ENCODE results near the gene NEDD4. TPM values are rescaled to one million over a fixed set of nuclear protein-coding genes. Genes with fewer than 3 reads are reported as not detected.

Gene NEDD4
- total RNA-seq, 1 donor, result 48.5 TPM

GRCh38 chr15:55820043-55820442 lies 173.4 kb downstream of the NEDD4 start:
- Histone ChIP-seq H3K36me3 (ENCODE audit: insufficient read depth, low read length) (no peaks in the 10 kb centered on the region), H3K4me3 (ENCODE audit: insufficient read depth, low read length) (no peak overlapping the region), H2AFZ (ENCODE audit: low read length) (no peak overlapping the region), H3K27ac (ENCODE audit: low read depth, low read length) (no peak overlapping the region), H3K4me1 (ENCODE audit: insufficient read depth, low read length) (peaks cover 17% of the 10 kb centered on the region), H3K79me2 (ENCODE audit: insufficient read depth, low read length) (no peaks in the 10 kb centered on the region), H3K9me3 (ENCODE audit: low read depth, low read length) (no peaks in the 10 kb centered on the region), H3K4me2 (ENCODE audit: insufficient read depth, low read length) (no peak overlapping the region), H3K27me3 (ENCODE audit: insufficient read depth, low read length) (no peaks in the 10 kb centered on the region), H4K20me1 (ENCODE audit: insufficient read depth, low read length) (no peaks in the 10 kb centered on the region)
- TF ChIP-seq, protein P1, sequence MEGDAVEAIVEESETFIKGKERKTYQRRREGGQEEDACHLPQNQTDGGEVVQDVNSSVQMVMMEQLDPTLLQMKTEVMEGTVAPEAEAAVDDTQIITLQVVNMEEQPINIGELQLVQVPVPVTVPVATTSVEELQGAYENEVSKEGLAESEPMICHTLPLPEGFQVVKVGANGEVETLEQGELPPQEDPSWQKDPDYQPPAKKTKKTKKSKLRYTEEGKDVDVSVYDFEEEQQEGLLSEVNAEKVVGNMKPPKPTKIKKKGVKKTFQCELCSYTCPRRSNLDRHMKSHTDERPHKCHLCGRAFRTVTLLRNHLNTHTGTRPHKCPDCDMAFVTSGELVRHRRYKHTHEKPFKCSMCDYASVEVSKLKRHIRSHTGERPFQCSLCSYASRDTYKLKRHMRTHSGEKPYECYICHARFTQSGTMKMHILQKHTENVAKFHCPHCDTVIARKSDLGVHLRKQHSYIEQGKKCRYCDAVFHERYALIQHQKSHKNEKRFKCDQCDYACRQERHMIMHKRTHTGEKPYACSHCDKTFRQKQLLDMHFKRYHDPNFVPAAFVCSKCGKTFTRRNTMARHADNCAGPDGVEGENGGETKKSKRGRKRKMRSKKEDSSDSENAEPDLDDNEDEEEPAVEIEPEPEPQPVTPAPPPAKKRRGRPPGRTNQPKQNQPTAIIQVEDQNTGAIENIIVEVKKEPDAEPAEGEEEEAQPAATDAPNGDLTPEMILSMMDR (IDR thresholded peaks at IDR 0.05; ENCODE audit: extremely low read depth, low read depth, low read length), result no peak
- DNase-seq (ENCODE audit: insufficient read length, low spot score, missing footprints), result no peak

- H4K20me1 ChIP-seq (ENCODE audit: insufficient read depth, low read length), result no peaks in the 10 kb centered on the region
- no peak overlapping the region for H3K27ac ChIP-seq (ENCODE audit: low read depth, low read length)
- peaks cover 17% of the 10 kb centered on the region for H3K4me1 ChIP-seq (ENCODE audit: insufficient read depth, low read length)
- H3K36me3 ChIP-seq (ENCODE audit: insufficient read depth, low read length), result no peaks in the 10 kb centered on the region
- no peaks in the 10 kb centered on the region for H3K79me2 ChIP-seq (ENCODE audit: insufficient read depth, low read length)
- H3K27me3 ChIP-seq (ENCODE audit: insufficient read depth, low read length), result no peaks in the 10 kb centered on the region
- TF ChIP-seq, protein P1 (IDR thresholded peaks at IDR 0.05; ENCODE audit: extremely low read depth, low read depth, low read length), result no peak
- no peak overlapping the region for H3K4me3 ChIP-seq (ENCODE audit: insufficient read depth, low read length)
- H3K9me3 ChIP-seq (ENCODE audit: low read depth, low read length), result no peaks in the 10 kb centered on the region
- no peak for DNase-seq (ENCODE audit: insufficient read length, low spot score, missing footprints)
- no peak overlapping the region for H3K4me2 ChIP-seq (ENCODE audit: insufficient read depth, low read length)
- no peak overlapping the region for H2AFZ ChIP-seq (ENCODE audit: low read length)
These were observed 173.9 kb downstream of the NEDD4 start for GRCh38 chr15:55819397-55820034.

DNA sequence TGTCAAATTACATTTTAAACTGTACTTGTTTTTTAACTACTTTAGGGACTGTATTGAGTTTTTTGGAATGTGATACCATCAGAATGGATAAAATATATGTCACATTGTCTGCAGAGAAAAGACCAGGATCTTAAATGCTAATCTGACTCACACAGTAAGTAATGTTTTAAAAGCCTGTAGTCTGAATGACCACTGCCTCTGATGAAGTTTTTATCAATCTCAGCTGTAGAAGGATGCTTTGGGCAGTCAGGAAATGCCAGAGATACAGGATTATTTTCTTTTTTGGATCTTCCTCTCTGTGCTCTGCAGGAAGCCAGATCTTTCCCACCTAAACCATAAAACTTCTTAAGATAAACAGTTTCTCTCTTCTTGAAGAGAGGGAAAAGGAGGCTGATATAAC lies 177.4 kb downstream of the NEDD4 start:
- DNase-seq (ENCODE audit: insufficient read length, low spot score, missing footprints), result no peak
- TF ChIP-seq, protein P1 (IDR thresholded peaks at IDR 0.05; ENCODE audit: extremely low read depth, low read depth, low read length), result no peak
- Histone ChIP-seq H3K79me2 (ENCODE audit: insufficient read depth, low read length) (no peaks in the 10 kb centered on the region), H3K27me3 (ENCODE audit: insufficient read depth, low read length) (no peaks in the 10 kb centered on the region), H4K20me1 (ENCODE audit: insufficient read depth, low read length) (no peaks in the 10 kb centered on the region), H3K4me2 (ENCODE audit: insufficient read depth, low read length) (no peak overlapping the region), H3K4me1 (ENCODE audit: insufficient read depth, low read length) (peaks cover 2% of the 10 kb centered on the region), H3K36me3 (ENCODE audit: insufficient read depth, low read length) (no peaks in the 10 kb centered on the region), H3K4me3 (ENCODE audit: insufficient read depth, low read length) (no peak overlapping the region), H2AFZ (ENCODE audit: low read length) (no peak overlapping the region), H3K27ac (ENCODE audit: low read depth, low read length) (no peak overlapping the region), H3K9me3 (ENCODE audit: low read depth, low read length) (no peaks in the 10 kb centered on the region)

- no peaks in the 10 kb centered on the region for H3K27me3 ChIP-seq (ENCODE audit: insufficient read depth, low read length)
- no peak overlapping the region for H3K4me3 ChIP-seq (ENCODE audit: insufficient read depth, low read length)
- H3K4me2 ChIP-seq (ENCODE audit: insufficient read depth, low read length), result peak overlapping the region; percentile 16
- H4K20me1 ChIP-seq (ENCODE audit: insufficient read depth, low read length), result no peaks in the 10 kb centered on the region
- H3K36me3 ChIP-seq (ENCODE audit: insufficient read depth, low read length), result no peaks in the 10 kb centered on the region
- no peak overlapping the region for H3K27ac ChIP-seq (ENCODE audit: low read depth, low read length)
- H3K4me1 ChIP-seq (ENCODE audit: insufficient read depth, low read length), result peaks cover 8% of the 10 kb centered on the region
- TF ChIP-seq, protein P1 (IDR thresholded peaks at IDR 0.05; ENCODE audit: extremely low read depth, low read depth, low read length), result no peak
- DNase-seq (ENCODE audit: insufficient read length, low spot score, missing footprints), result no peak
- H2AFZ ChIP-seq (ENCODE audit: low read length), result peak overlapping the region; percentile 70
- no peaks in the 10 kb centered on the region for H3K9me3 ChIP-seq (ENCODE audit: low read depth, low read length)
- H3K79me2 ChIP-seq (ENCODE audit: insufficient read depth, low read length), result no peaks in the 10 kb centered on the region
These were observed 190.6 kb downstream of the NEDD4 start for GRCh38 chr15:55802600-55803376.
